ENCODE measurements around the gene ABTB2. TPM values are rescaled to one million over a fixed set of nuclear protein-coding genes. Genes with fewer than 3 reads are reported as not detected.

ABTB2 gene
- polyA plus RNA-seq, 1 donor (not counting 4 experiments of a cell fraction or from before 2014, with no cell fraction given): 1.0 TPM

DNA sequence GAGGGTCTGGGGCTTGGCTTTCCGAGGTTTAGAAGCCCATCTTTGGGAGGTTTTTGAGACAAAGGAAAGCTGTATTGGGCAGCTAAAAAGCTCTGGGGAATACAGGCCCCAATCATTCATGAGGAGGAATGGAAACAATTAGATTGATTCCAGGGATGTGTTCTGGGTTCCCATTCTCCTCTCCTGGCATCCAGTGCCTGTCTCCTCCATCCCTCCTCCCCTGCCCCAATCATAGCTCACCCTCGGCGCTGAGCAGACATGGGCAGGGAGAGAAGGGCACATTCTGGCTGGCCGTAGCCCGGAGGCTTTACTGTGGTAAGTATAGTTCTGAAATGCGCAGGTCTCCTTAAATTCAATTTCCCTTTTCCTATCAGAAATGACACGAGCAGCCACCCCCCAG lies 42.4 kb downstream of the ABTB2 start:
- Histone ChIP-seq H3K36me3 (ENCODE audit: control insufficient read depth in 2 of 2, extremely low read depth in 1 of 2, insufficient read depth in 2 of 2, low read length in 2 of 2) (no peaks in the 10 kb centered on the region), H3K4me1 (ENCODE audit: control insufficient read depth, extremely low read depth, insufficient read depth, low read length) (no peaks in the 10 kb centered on the region), H3K27ac (ENCODE audit: control insufficient read depth, insufficient read depth, low read length) (no peak overlapping the region), H4K20me1 (ENCODE audit: control insufficient read depth, extremely low read depth, insufficient read depth, low read length) (peaks cover 4% of the 10 kb centered on the region), H3K9ac (ENCODE audit: control insufficient read depth, extremely low read depth, insufficient read depth, low read length) (no peak overlapping the region), H3K4me3 (ENCODE audit: control insufficient read depth in 2 of 3, extremely low read depth in 1 of 3, insufficient read depth in 2 of 3, low read depth in 1 of 3, low read length in 3 of 3) (no peak overlapping the region), H3K27me3 (ENCODE audit: control insufficient read depth, extremely low read depth, insufficient read depth, low read length) (no peaks in the 10 kb centered on the region), H3K4me2 (ENCODE audit: control insufficient read depth, extremely low read depth, insufficient read depth, low read depth, low read length) (no peak overlapping the region), H3K79me2 (ENCODE audit: control insufficient read depth, insufficient read depth, low read length) (no peaks in the 10 kb centered on the region), H3K9me1 (ENCODE audit: control insufficient read depth, extremely low read depth, insufficient read depth, low read length) (no peaks in the 10 kb centered on the region), H3K9me3 (ENCODE audit: control insufficient read depth, low read depth, low read length) (no peaks in the 10 kb centered on the region), H2AFZ (ENCODE audit: control insufficient read depth, low read length) (no peak overlapping the region)
- no peak for FAIRE-seq
- dilution Hi-C loops (cut with MboI; ENCODE audit: extremely low pct_ligation_motif_present, low sequenced_read_pairs): no loop called here
- TF ChIP-seq CTCF (optimal IDR thresholded peaks at IDR 0.05 in 1 of 3, IDR thresholded peaks at IDR 0.05 in 1 of 3, conservative IDR thresholded peaks at IDR 0.05 in 1 of 3; ENCODE audit: extremely low read depth in 1 of 3, insufficient read depth in 2 of 3, low read length in 3 of 3) (no peak), EZH2 (IDR thresholded peaks at IDR 0.05; ENCODE audit: low read length) (no peak)
- DNase-seq (ENCODE audit: low read depth, low spot score): no peak

DNA sequence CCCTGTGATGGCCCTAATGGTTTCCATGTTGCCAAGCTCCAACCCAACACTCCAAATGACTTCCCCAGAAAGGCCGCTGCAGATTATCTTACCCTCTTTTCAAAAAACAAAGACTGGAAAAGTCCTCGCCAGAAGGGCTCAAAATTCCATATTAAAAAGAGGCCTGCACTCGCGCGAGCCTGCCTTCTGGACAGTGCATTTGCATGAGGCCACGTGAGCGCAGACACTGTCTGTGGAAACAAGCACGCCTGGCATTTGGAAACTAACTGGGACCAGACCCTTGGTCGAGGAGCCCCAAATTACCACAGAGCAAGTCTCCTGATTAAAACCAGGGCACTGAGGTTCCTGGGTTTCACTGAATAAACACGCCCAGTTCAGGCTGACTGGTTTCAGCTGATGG lies 42.9 kb downstream of the ABTB2 start:
- no peaks in the 10 kb centered on the region for H3K9me1 ChIP-seq (ENCODE audit: control insufficient read depth, extremely low read depth, insufficient read depth, low read length)
- no peak overlapping the region for H3K4me2 ChIP-seq (ENCODE audit: control insufficient read depth, extremely low read depth, insufficient read depth, low read depth, low read length)
- H3K27me3 ChIP-seq (ENCODE audit: control insufficient read depth, extremely low read depth, insufficient read depth, low read length): no peaks in the 10 kb centered on the region
- no peak overlapping the region for H3K4me3 ChIP-seq (ENCODE audit: control insufficient read depth in 2 of 3, extremely low read depth in 1 of 3, insufficient read depth in 2 of 3, low read depth in 1 of 3, low read length in 3 of 3)
- no peak for DNase-seq (ENCODE audit: low read depth, low spot score)
- no peak overlapping the region for H3K9ac ChIP-seq (ENCODE audit: control insufficient read depth, extremely low read depth, insufficient read depth, low read length)
- TF ChIP-seq CTCF (optimal IDR thresholded peaks at IDR 0.05 in 1 of 3, IDR thresholded peaks at IDR 0.05 in 1 of 3, conservative IDR thresholded peaks at IDR 0.05 in 1 of 3; ENCODE audit: extremely low read depth in 1 of 3, insufficient read depth in 2 of 3, low read length in 3 of 3) (no peak), EZH2 (IDR thresholded peaks at IDR 0.05; ENCODE audit: low read length) (no peak)
- dilution Hi-C loops (cut with MboI; ENCODE audit: extremely low pct_ligation_motif_present, low sequenced_read_pairs): no loop called here
- H3K27ac ChIP-seq (ENCODE audit: control insufficient read depth, insufficient read depth, low read length): no peak overlapping the region
- no peak for FAIRE-seq
- H3K4me1 ChIP-seq (ENCODE audit: control insufficient read depth, extremely low read depth, insufficient read depth, low read length): no peaks in the 10 kb centered on the region
- H3K9me3 ChIP-seq (ENCODE audit: control insufficient read depth, low read depth, low read length): no peaks in the 10 kb centered on the region
- no peaks in the 10 kb centered on the region for H3K79me2 ChIP-seq (ENCODE audit: control insufficient read depth, insufficient read depth, low read length)
- H3K36me3 ChIP-seq (ENCODE audit: control insufficient read depth in 2 of 2, extremely low read depth in 1 of 2, insufficient read depth in 2 of 2, low read length in 2 of 2): no peaks in the 10 kb centered on the region
- peaks cover 4% of the 10 kb centered on the region for H4K20me1 ChIP-seq (ENCODE audit: control insufficient read depth, extremely low read depth, insufficient read depth, low read length)
- H2AFZ ChIP-seq (ENCODE audit: control insufficient read depth, low read length): no peak overlapping the region

Data from keratinocyte (primary cell).